Measurements from ENCODE around the gene NECTIN1. TPM values are rescaled to one million over a fixed set of nuclear protein-coding genes. Genes with fewer than 3 reads are reported as not detected.

The NECTIN1 gene
- total and polyA plus RNA-seq, 2 of the 13 experiments (the other 11 are each of a cell fraction or from before 2014, with no cell fraction given), result 3.9 to 7.3 TPM

- TF ChIP-seq ZBTB44 (CRISPR knock-in tag; IDR thresholded peaks at IDR 0.05), result no peak
- no peak for TF ChIP-seq ZNF766 (CRISPR knock-in tag; IDR thresholded peaks at IDR 0.05; ENCODE audit: borderline replicate concordance)
- no peak for TF ChIP-seq TP53 (CRISPR knock-in tag; conservative IDR thresholded peaks at IDR 0.05)
- TF ChIP-seq MTERF4 (CRISPR knock-in tag; IDR thresholded peaks at IDR 0.05), result no peak
- TF ChIP-seq ZNF7 (CRISPR knock-in tag; IDR thresholded peaks at IDR 0.05), result no peak
- no peak for TF ChIP-seq MATR3 (CRISPR knock-in tag; IDR thresholded peaks at IDR 0.05)
- 0 out of 2 replicates have a peak, but pooled peaks have one; percentile 26 for TF ChIP-seq PATZ1 (CRISPR knock-in tag; IDR thresholded peaks at IDR 0.05)
- TF ChIP-seq ZNF407 (CRISPR knock-in tag; IDR thresholded peaks at IDR 0.05; ENCODE audit: not compliant biosample characterization), result no peak
- no peak for TF ChIP-seq NCOA2 (CRISPR knock-in tag; IDR thresholded peaks at IDR 0.05)
- no peak for TF ChIP-seq HOXA5 (CRISPR knock-in tag; IDR thresholded peaks at IDR 0.05)
- TF ChIP-seq ZBTB46 (CRISPR knock-in tag; IDR thresholded peaks at IDR 0.05; ENCODE audit: borderline replicate concordance), result no peak
- 0 out of 4 replicates have a peak, but pooled peaks of 1 of the 2 experiments have one; percentile 39 for TF ChIP-seq NR2F1 (CRISPR knock-in tag; IDR thresholded peaks at IDR 0.05)
- peak; percentile 26; the same call in 1 of the 2 replicates for TF ChIP-seq HDAC2 (CRISPR knock-in tag; IDR thresholded peaks at IDR 0.05)
Observed at GRCh38 chr11:119694334-119694733, 34.7 kb downstream of the NECTIN1 start (continued).

All from HepG2 (cell line).